Measurements from ENCODE around the gene HRH4.

GRCh38 chr18:24515721-24516120 is 55.3 kb downstream of the HRH4 start:
- TF ChIP-seq TSHZ2 (CRISPR knock-in tag; IDR thresholded peaks at IDR 0.05) (no peak), CSDC2 (CRISPR knock-in tag; IDR thresholded peaks at IDR 0.05) (no peak), GLIS3 (CRISPR knock-in tag; IDR thresholded peaks at IDR 0.05) (no peak), POU6F1 (CRISPR knock-in tag; IDR thresholded peaks at IDR 0.05; ENCODE audit: borderline replicate concordance, low read depth) (no peak), ZFP30 (CRISPR knock-in tag; IDR thresholded peaks at IDR 0.05) (no peak), TOX (CRISPR knock-in tag; IDR thresholded peaks at IDR 0.05; ENCODE audit: borderline replicate concordance) (no peak), PPARA (CRISPR knock-in tag; IDR thresholded peaks at IDR 0.05; ENCODE audit: borderline replicate concordance) (no peak), RARB (CRISPR knock-in tag; IDR thresholded peaks at IDR 0.05) (no peak), ZC3H10 (CRISPR knock-in tag; IDR thresholded peaks at IDR 0.05) (no peak), ZNF565 (CRISPR knock-in tag; conservative IDR thresholded peaks at IDR 0.05; ENCODE audit: low read depth) (no peak)

Measured in SK-N-SH treated with all-trans-retinoic acid at 6 μM for 48 hours (cell line).